GM04504 (cell line): ENCODE results near the gene CHST10.
"Not testable (repeated sequence)": the region's sequence is repeated elsewhere in the genome, so short reads cannot be mapped to it uniquely, and the experiment has no call there.

ENCODE experiments used
- DNase-seq: peaks from one replicate; pipeline ENCODE4 v3.0.0-alpha.2; 2012; ENCODE audit warnings: low read depth

CHST10 gene, protein sequence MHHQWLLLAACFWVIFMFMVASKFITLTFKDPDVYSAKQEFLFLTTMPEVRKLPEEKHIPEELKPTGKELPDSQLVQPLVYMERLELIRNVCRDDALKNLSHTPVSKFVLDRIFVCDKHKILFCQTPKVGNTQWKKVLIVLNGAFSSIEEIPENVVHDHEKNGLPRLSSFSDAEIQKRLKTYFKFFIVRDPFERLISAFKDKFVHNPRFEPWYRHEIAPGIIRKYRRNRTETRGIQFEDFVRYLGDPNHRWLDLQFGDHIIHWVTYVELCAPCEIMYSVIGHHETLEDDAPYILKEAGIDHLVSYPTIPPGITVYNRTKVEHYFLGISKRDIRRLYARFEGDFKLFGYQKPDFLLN

GRCh38 chr2:100416935-100417710 lies at the start of gene CHST10:
TSS of gene CHST10 (minus strand) at chr2:100417668. CDS start at chr2:100406675, 10,993 bp downstream.
- DNase-seq = no peak

- DNase-seq = no peak
Observed at GRCh38 chr2:100460904-100461530, 43.5 kb upstream of the CHST10 start.

GRCh38 chr2:100456357-100456756 lies 38.9 kb upstream of the CHST10 start:
- not testable (repeated sequence) for DNase-seq

DNA sequence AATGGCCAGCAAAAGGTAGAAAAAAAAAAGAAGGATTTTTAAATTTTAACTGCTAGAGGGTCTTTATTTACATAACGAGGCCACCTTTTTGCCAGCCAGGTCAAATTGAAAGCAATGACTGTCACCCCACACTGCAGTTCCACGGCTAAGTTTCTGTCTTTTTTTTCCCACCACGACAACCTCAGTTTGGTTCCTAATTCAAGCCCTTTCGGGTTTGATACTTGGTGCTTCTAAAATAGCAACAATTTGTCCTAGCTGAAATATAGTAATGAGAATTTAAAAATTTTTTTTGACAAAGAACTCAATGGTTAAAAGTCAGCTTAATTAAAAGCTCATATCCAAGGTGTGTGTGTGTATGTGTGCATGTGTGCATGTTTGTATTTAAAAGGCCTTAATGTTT lies 36.4 kb upstream of the CHST10 start:
- DNase-seq = no peak

DNA sequence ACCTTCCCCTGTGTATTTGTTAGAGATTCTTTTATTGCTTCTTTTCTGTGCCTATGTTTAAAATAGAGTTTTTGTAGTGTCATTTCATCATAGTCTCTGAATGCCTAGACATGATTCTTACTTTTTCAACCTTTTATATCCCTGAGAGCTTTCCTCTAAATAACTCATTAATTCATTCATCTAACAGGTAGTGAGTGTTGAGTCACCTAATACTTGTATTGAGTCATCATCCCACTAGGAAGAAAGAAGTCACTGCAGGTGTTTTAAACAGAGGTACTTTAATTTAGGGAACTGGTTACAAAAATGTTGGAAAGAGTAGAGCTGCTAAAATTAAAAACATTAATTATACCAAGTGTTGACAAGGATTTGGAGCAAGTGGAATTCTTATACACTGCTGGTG lies 34.3 kb upstream of the CHST10 start:
- DNase-seq = no peak

DNA sequence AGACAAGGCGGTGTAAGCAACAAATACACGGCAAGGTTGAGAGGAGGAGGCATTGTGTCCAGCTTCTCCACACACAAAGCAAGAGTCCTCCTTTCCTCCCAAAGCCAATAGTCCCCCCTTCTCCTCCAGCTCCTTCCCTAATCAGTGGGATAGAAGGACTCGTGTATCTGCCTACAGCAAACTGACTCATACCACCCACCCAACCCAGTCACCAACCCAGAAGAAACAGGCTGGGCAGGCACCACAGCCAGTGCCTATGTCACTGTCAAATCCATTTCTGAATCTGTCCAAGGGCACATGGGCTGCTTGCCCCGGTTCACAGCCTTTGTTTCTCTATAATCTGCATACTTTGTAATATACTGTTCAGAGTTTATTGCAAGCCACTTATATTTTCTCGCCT lies 33.6 kb upstream of the CHST10 start:
- no peak for DNase-seq

DNA sequence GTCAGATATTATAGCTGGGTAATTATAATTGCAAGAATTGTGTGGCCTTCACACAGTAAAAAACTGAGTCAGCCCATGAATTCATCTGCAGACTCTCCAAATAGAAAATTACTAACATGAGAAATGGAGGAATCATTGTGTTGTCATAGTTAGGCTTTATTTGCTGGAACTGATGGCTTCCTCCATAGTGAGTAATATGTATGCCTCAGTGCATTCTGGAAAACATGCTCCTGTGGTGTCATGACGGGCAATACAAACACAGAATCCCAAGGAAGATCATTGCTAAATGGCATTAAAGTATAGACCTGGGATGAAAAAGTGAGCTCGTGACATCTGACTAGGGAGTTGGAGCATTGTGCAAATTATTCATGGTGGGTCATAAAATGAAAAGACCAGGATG lies 29.2 kb upstream of the CHST10 start:
- DNase-seq = no peak

DNA sequence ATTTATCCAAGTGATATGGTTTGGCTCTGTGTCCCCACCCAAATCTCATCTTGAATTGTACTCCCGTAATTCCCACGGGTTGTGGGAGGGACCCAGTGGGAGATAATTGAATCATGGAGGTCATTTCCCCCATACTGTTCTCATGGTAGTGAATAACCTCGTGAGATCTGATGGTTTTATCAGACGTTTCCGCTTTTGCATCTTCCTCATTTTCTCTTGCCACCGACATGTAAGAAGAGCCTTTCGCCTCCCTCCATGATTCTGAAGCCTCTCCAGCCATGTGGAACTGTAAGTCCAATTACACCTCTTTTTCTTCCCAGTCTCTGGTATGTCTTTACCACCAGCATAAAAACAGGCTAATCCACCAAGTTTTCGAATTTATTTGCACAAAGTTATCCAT lies 20.3 kb upstream of the CHST10 start:
- no peak for DNase-seq

DNA sequence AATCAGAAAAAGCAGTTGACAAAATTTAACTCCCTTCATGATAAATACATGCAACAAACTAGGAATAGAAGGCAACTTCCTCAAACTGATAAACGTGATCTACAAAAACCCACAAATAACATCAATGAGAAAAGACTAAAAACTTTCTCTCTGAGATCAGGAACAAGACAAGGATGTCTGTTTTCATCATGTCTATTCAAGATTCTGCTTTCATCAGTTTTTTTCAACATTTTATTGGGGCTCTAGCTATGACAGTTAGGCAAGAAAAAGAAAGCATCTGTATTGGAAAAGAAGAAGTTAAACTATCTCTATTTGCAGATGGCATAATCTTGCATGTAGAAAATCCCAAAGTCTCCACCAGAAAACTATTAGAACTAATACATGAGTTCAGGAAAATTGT lies 12.3 kb upstream of the CHST10 start:
- no peak for DNase-seq

DNA sequence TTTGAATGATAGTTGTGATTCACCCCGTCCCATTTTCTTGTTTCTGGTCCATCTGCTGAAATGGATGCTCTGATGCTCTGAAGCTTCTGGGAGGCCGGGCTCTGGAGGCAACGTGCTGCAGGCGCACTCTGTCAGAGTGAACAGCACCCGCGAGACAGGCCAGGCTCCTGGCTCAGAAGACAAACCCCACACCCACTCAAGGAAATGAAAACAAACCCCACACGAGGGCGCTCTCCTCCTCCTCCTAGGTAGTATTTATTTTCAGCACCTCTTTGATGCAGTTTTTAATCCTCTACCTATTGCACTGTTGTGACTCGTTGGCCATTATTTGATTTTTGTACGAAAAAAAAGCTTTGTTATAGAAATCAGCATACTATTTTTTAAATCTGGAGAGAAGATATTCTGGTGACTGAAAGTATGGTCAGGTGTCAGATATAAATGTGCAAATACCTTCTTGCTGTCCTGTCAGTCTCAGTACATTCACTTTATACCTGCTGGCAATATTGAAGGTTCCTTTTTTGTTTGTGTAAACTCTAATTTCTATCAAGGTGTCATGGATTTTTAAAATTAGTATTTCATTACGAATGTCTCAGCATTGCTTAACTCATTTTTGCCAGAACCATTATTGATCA lies 10.3 kb upstream of the CHST10 start:
- DNase-seq = no peak

- no peak for DNase-seq
Observed at GRCh38 chr2:100427111-100427510, 9.6 kb upstream of the CHST10 start.

DNA sequence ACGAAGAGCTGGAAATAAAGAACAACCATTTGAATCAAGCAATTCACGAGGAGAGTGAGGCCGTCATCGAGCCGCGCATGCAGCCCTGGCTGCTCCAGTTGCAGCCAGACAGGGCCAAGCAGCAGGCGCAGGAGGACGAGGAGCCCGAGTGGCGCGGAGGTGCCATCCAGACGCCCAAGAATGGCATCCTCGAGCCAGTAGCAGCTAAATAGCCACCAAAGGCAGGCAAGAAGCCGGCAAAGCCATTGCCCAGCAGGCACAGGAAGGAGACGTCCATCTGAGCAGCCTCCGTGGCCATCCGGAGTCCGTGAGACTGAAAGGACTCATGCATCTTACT lies 8.9 kb upstream of the CHST10 start:
- no peak for DNase-seq

DNA sequence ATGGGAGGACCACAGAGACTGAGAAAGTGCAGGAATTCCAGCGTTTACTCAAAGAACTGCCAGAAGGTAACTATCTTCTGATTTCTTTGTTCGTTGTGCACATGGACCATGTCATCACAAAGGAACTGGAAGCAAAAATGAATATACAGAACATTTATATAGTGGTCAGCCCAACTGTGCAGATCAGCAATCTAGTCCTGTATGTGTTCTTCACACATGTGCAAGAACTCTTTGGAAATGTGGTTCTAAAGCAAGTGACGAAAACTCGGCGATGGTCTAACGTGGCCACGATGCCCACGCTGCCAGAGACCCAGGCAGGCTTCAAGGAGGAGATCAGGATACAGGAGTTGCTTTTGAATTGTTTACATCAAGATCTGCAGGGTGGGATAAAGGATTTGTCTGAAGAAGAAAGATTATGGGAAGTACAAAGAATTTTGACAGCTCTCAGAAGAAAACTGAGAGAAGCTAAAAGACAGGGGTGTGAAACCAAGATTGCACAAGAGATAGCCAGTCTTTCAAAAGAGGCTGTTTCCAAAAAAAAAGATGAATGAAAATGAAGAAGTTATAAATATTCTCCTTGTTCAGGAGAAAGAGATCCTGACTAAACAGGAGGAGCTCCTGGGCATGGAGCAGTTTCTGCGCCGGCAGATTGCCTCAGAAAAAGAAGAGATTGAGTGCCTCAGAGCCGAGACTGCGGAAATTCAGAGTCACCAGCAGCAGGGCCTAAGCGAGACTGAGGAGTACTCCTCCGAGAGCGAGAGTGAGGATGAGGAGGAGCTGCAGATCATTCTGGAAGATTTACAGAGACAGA lies 8.3 kb upstream of the CHST10 start:
- no peak for DNase-seq

- DNase-seq = no peak
Observed at GRCh38 chr2:100425107-100425506, 7.6 kb upstream of the CHST10 start.

DNA sequence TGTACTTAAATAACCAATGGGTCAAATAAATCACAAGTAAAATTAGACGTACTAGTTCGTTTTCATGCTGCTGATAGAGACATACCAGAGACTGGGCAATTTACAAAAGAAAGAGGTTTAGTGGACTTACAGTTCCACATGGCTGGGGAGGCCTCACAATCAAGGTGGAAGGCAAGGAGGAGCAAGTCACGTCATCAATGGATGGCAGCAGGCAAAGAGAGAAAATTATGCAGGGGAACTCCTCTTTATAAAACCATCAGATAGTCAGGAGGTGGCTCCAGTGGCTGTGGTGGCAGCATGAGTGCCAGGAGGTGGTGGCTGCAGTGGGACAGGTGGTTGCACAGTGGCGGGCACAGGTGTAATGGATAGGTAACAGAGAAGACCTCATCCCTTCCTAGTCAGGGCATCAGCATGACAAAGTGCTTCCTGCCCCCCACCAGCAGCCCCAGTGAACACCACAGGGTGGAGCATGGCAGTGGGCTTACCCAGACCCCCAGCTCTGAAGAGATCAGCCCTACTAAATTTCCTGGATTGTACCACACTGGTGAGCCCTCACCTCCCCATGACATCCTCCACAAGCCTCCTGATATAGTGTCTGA lies 6.9 kb upstream of the CHST10 start:
- DNase-seq = no peak

DNA sequence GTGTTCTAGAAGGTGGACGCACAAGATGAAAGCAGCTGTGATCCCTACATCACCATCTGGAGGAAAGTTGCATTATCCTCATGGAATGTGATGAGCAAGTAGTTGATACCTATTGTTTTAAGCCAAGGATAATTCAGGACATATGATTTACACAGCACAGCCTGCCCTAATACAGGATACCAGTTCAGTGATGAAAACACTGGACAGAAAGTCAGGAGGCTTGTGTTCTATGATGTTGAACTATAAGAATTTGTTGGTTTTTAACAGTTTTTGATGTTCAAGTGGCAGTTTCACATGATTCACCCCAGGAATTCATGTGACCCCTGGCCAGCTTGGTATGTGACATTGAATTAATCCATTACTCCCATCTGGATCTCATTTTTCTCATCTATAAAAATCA lies 6.2 kb upstream of the CHST10 start:
- DNase-seq = no peak

DNA sequence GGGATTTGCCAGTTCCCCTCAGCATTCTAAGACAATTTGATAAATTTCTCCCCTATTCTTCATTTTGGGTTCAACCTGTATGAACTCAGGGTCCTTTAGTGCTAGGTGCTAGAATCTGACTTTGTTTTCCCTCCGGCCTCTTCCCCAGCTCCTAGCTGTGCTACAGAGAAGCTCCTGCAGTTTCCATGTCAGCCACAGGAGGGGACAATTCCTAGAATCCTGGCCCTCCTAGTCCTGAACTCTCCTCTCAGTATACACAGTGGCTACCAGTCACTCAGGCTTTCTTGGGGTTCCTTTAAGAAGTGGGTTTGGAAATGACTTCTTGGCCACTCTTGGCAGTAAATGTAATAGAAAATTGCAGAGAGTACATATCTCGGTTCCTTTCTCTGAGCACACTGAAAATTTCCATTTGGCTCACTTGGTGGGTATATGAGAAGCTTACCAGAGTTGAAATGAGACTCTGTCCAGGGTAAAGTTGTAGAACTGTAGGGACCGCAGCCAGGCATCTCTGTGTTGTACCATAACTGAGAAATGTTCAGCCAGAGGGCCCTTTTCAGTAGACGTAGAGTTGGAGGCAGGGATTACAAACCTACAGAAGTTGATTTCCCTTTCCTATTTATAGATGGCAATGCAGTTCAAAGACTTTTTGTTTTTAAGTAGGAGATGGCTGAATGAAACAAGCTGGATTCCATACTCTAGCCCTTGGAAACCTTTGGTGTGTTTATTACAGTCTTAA lies 5.0 kb upstream of the CHST10 start:
- no peak for DNase-seq

- DNase-seq = no peak
Observed at GRCh38 chr2:100419915-100420314, 2.4 kb upstream of the CHST10 start.

GRCh38 chr2:100418406-100418962 lies 1.0 kb upstream of the CHST10 start:
- DNase-seq = no peak

DNA sequence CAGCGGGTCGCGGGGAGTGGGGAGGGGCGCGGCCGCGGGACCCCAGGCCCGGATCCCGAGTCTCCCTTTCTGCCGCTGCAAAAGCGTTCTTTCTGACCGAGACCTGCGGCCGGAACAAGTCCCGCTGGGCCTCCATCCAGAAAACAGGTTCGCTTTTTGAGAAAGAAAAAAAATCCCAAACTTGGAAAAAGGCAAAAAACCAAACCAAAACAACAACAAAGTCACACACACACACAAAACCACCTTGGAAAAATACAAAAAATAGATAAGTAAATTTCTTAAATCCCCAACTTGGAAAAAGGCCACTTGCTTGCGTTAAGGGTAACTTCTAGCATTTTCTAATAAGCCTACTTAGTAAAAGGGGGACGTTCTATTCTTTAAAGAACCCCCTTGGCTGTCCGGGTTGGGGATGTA lies 250 bp upstream of the CHST10 start:
- DNase-seq = no peak
